HCT116 (cell line): ENCODE results near the gene OR2A25. TPM values are rescaled to one million over a fixed set of nuclear protein-coding genes. Genes with fewer than 3 reads are reported as not detected.

Source experiments
- ATAC-seq: fragments of 200-7000 bp; cut with Tn5 transposase; 2 replicates; pipeline ENCODE4 v1.9.1; 2020; ENCODE audit warnings: mild to moderate bottlenecking, moderate library complexity
- BruUV-seq: library from RNA; stranded (reverse); fragments of 400-500 nt; replicated peaks from 2 replicates; lab custom pipeline; 2021; lab: Mats Ljungman, UMichigan
- CTCF ChIA-PET: fragments of 300-600 bp; sonication (Branson Sonifier 250); formaldehyde crosslinking; loops from one replicate; lab custom pipeline; 2021; ENCODE audit warnings: antibody characterized with exemption; lab: Charles Lee
- POLR2A ChIA-PET: fragments of 300-600, 350-600 bp; sonication (Branson Sonifier 250); formaldehyde crosslinking; loops from one replicate; lab custom pipeline; 2021; ENCODE audit warnings: antibody characterized with exemption; lab: Charles Lee
- RAD21 ChIA-PET, 2 experiments: fragments of 300-600 bp; sonication (Branson Sonifier 250); formaldehyde crosslinking; loops; one replicate each; lab custom pipeline; 2023; ENCODE audit warnings: low total read pairs in 2 of 2; ENCODE audit not compliant: uncharacterized antibody in 2 of 2, unreplicated experiment in 2 of 2, low non-redundant PET in 1 of 2; lab: Charles Lee
- DNase-seq: peaks from one replicate; pipeline ENCODE4 v3.0.0-alpha.2; 2010; ENCODE audit warnings: low read depth, low spot score
- H2AFZ ChIP-seq: fragments of 200-600 bp; shearing (Covaris generic), sonication (generic); 2 replicates; pipeline ENCODE4 v1.6.1; 2017; ENCODE audit warnings: low read depth, mixed run types, mixed read lengths, antibody characterized with exemption, low read length; ENCODE audit not compliant: poor library complexity, severe bottlenecking
- H3K27ac ChIP-seq: 2 replicates; pipeline ENCODE4 v1.5.1; 2012; ENCODE audit warnings: low read depth, low read length
- H3K27me3 ChIP-seq: fragments of 200-600 bp; sonication (generic); 2 replicates; pipeline ENCODE4 v1.6.1; 2016; ENCODE audit warnings: mixed run types, low read length, mixed read lengths; ENCODE audit not compliant: insufficient read depth
- H3K36me3 ChIP-seq, 2 experiments: fragments of 200-500 bp in 1 of 2; fragments of 200-600 bp in 1 of 2; sonication (Bioruptor generic) in 1 of 2; sonication (generic) in 1 of 2; 2 replicates each; pipeline versions ENCODE4 v1.5.1 to v1.6.1; 2014 to 2016; ENCODE audit warnings: low read length in 2 of 2, inconsistent platforms in 1 of 2, mixed read lengths in 1 of 2, mixed run types in 1 of 2; ENCODE audit not compliant: insufficient read depth in 2 of 2, control insufficient read depth in 1 of 2
- H3K4me1 ChIP-seq, 2 experiments: fragments of 200-600 bp in 1 of 2; sonication (generic) in 1 of 2; 2 replicates each; pipeline versions ENCODE4 v1.5.1 to v1.6.1; 2012 to 2017; ENCODE audit warnings: low read length in 2 of 2, inconsistent platforms in 1 of 2, mild to moderate bottlenecking in 1 of 2, mixed read lengths in 1 of 2, mixed run types in 1 of 2, moderate library complexity in 1 of 2; ENCODE audit not compliant: insufficient read depth in 2 of 2, control insufficient read depth in 1 of 2
- H3K4me2 ChIP-seq: fragments of 200-600 bp; sonication (generic); 2 replicates; pipeline ENCODE4 v1.6.1; 2017; ENCODE audit warnings: mixed run types, low read length, mixed read lengths
- H3K4me3 ChIP-seq, 2 experiments: fragments of 200-600 bp in 1 of 2; sonication (generic) in 1 of 2; replicated peaks in 1 of 2; 2 replicates each; pipeline ENCODE4 v1.5.1; 2011 to 2016; ENCODE audit warnings: low read length in 2 of 2, control low read depth in 1 of 2, low read depth in 1 of 2, mild to moderate bottlenecking in 1 of 2, mixed read lengths in 1 of 2, mixed run types in 1 of 2
- H3K79me2 ChIP-seq: fragments of 200-600 bp; sonication (generic); 2 replicates; pipeline ENCODE4 v1.6.1; 2017; ENCODE audit warnings: mild to moderate bottlenecking, mixed run types, low read length, moderate library complexity, mixed read lengths; ENCODE audit not compliant: insufficient read depth
- H3K9ac ChIP-seq: fragments of 200-600 bp; sonication (generic); 2 replicates; pipeline ENCODE4 v1.6.1; 2016; ENCODE audit warnings: low read length, mixed read lengths
- H3K9me2 ChIP-seq: fragments of 200-600 bp; sonication (generic), shearing (Covaris generic); 2 replicates; pipeline ENCODE4 v1.6.1; 2017; ENCODE audit warnings: mixed run types, mild to moderate bottlenecking, moderate library complexity; ENCODE audit not compliant: insufficient read depth
- H3K9me3 ChIP-seq, 2 experiments: fragments of 200-500 bp in 1 of 2; fragments of 200-600 bp in 1 of 2; sonication (Bioruptor generic) in 1 of 2; sonication (generic) in 1 of 2; 2 replicates each; pipeline ENCODE4 v1.6.1; 2014 to 2017; ENCODE audit warnings: low read length in 2 of 2, mixed read lengths in 2 of 2, inconsistent platforms in 1 of 2, low read depth in 1 of 2, mild to moderate bottlenecking in 1 of 2, mixed run types in 1 of 2, moderate library complexity in 1 of 2; ENCODE audit not compliant: control insufficient read depth in 1 of 2, insufficient read depth in 1 of 2
- H4K20me1 ChIP-seq: fragments of 200-600 bp; sonication (generic), shearing (Covaris generic); 2 replicates; pipeline ENCODE4 v1.6.1; 2017; ENCODE audit warnings: mixed run types, mild to moderate bottlenecking, moderate library complexity; ENCODE audit not compliant: insufficient read depth
- CBX3 ChIP-seq: IDR thresholded peaks from 2 replicates; pipeline ENCODE4 v1.6.1; 2012; ENCODE audit warnings: low read depth
- CEBPB ChIP-seq: IDR thresholded peaks from 2 replicates; pipeline ENCODE4 v1.6.1; 2012; ENCODE audit warnings: low read depth
- EGR1 ChIP-seq: IDR thresholded peaks from 2 replicates; pipeline ENCODE4 v1.6.1; 2012; ENCODE audit warnings: low read depth
- EZH2 ChIP-seq: fragments of 200-600 bp; sonication (generic); IDR thresholded peaks from 2 replicates; pipeline ENCODE4 v1.6.1; 2017; ENCODE audit warnings: antibody characterized with exemption, mixed run types
- EZH2phosphoT487 ChIP-seq: fragments of 200-600 bp; IDR thresholded peaks from 2 replicates; pipeline ENCODE4 v1.6.1; 2018; ENCODE audit warnings: antibody characterized with exemption, borderline replicate concordance
- FOSL1 ChIP-seq: IDR thresholded peaks from 2 replicates; pipeline ENCODE4 v1.6.1; 2012; ENCODE audit warnings: low read depth
- JUND ChIP-seq: IDR thresholded peaks from 2 replicates; pipeline ENCODE4 v1.6.1; 2012
- POLR2A ChIP-seq: IDR thresholded peaks from 2 replicates; pipeline ENCODE4 v1.7.0; 2011; ENCODE audit warnings: borderline replicate concordance; ENCODE audit not compliant: insufficient read depth, insufficient read length; ENCODE audit errors: extremely low read depth
- RAD21 ChIP-seq: IDR thresholded peaks from 2 replicates; pipeline ENCODE4 v1.6.1; 2012; ENCODE audit warnings: low read depth, mild to moderate bottlenecking
- SIN3A ChIP-seq: IDR thresholded peaks from 2 replicates; pipeline ENCODE4 v1.6.1; 2012; ENCODE audit warnings: low read depth
- SP1 ChIP-seq: IDR thresholded peaks from 2 replicates; pipeline ENCODE4 v1.6.1; 2012; ENCODE audit warnings: low read depth
- SRF ChIP-seq: IDR thresholded peaks from 2 replicates; pipeline ENCODE4 v1.6.1; 2012; ENCODE audit warnings: low read depth
- YY1 ChIP-seq: IDR thresholded peaks from 2 replicates; pipeline ENCODE4 v1.6.1; 2011; ENCODE audit warnings: low read length, low read depth, moderate library complexity, mild to moderate bottlenecking; ENCODE audit not compliant: insufficient replicate concordance; ENCODE audit errors: extremely low read depth
- ZFX ChIP-seq: fragments of 450-650 bp; IDR thresholded peaks from 2 replicates; pipeline ENCODE4 v1.6.1; 2017
- ZNF274 ChIP-seq: fragments of 200-500 bp; sonication (Bioruptor generic); IDR thresholded peaks from 2 replicates; pipeline ENCODE4 v1.6.1; 2014; ENCODE audit warnings: mild to moderate bottlenecking, low read depth, low read length, inconsistent platforms
- intact Hi-C: fragments of 100-400 bp; cut with micrococcal nuclease; formaldehyde crosslinking; loops from 2 replicates; pipeline ENCODE4 v1.10.0; 2022
- total RNA-seq: library from RNA; stranded (reverse); gene quantifications from one replicate; pipeline ENCODE4 v1.2.1, GENCODE V29; 2021; ENCODE audit not compliant: unreplicated experiment
- TF ChIP-seq, protein P1 (sequence below): IDR thresholded peaks from 2 replicates; pipeline ENCODE4 v1.6.1; 2012; ENCODE audit warnings: low read depth
- TF ChIP-seq, protein P2 (sequence below): IDR thresholded peaks from 2 replicates; pipeline ENCODE4 v1.6.1; 2012
- TF ChIP-seq, protein P3 (sequence below): IDR thresholded peaks from 2 replicates; pipeline ENCODE4 v1.6.1; 2011; ENCODE audit warnings: mild to moderate bottlenecking, low read length, moderate library complexity; ENCODE audit not compliant: insufficient replicate concordance; ENCODE audit errors: extremely low read depth

OR2A25 gene
- total RNA-seq, 1 experiment from 2014 or later, result not detected

DNA sequence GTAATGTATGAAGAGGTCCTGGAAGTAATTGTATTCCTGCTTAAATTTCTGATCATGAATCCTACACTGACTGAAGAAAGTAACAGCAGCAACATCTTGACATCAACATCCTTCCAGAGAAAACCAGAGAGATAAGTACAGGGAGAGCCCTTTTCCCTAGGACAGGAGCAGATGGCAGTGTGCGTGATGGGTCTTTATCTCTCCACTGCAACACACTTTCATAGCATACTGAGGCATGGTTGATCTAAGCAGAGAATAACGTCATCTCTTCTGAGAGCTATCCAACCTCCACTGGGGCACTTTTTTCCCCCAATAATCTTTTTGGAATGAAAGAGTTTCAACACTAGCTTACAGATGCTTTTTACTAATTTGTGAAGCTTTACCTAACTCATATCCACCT, 342 bp downstream of the OR2A25 start:
- intact Hi-C loops, result no loop called here
- no peaks in the 10 kb centered on the region for H3K4me1 ChIP-seq
- H2AFZ ChIP-seq, result no peak overlapping the region
- H3K9ac ChIP-seq, result no peak overlapping the region
- no peaks in the 10 kb centered on the region for H3K9me2 ChIP-seq
- no peaks in the 10 kb centered on the region for H4K20me1 ChIP-seq
- CTCF ChIA-PET, result no interaction called here
- no peaks in the 10 kb centered on the region for H3K79me2 ChIP-seq
- DNase-seq (no peak), ATAC-seq (no peak)
- no peaks in the 10 kb centered on the region for H3K9me3 ChIP-seq
- no TSS peak for BruUV-seq
- no peak overlapping the region for H3K4me2 ChIP-seq
- no peaks in the 10 kb centered on the region for H3K27me3 ChIP-seq
- H3K4me3 ChIP-seq, result no peak overlapping the region
- POLR2A ChIA-PET, result no interaction called here
- RAD21 ChIA-PET, result no interaction called here
- H3K36me3 ChIP-seq, result no peaks in the 10 kb centered on the region
- H3K27ac ChIP-seq, result no peak overlapping the region
- TF ChIP-seq YY1 (no peak), POLR2A (no peak), SRF (no peak), SP1 (no peak), ZNF274 (no peak), JUND (no peak), EZH2 (no peak), RAD21 (no peak), EZH2phosphoT487 (no peak), FOSL1 (no peak), CBX3 (no peak), EGR1 (no peak), CEBPB (no peak), SIN3A (no peak), ZFX (no peak)
- TF ChIP-seq, protein P1, sequence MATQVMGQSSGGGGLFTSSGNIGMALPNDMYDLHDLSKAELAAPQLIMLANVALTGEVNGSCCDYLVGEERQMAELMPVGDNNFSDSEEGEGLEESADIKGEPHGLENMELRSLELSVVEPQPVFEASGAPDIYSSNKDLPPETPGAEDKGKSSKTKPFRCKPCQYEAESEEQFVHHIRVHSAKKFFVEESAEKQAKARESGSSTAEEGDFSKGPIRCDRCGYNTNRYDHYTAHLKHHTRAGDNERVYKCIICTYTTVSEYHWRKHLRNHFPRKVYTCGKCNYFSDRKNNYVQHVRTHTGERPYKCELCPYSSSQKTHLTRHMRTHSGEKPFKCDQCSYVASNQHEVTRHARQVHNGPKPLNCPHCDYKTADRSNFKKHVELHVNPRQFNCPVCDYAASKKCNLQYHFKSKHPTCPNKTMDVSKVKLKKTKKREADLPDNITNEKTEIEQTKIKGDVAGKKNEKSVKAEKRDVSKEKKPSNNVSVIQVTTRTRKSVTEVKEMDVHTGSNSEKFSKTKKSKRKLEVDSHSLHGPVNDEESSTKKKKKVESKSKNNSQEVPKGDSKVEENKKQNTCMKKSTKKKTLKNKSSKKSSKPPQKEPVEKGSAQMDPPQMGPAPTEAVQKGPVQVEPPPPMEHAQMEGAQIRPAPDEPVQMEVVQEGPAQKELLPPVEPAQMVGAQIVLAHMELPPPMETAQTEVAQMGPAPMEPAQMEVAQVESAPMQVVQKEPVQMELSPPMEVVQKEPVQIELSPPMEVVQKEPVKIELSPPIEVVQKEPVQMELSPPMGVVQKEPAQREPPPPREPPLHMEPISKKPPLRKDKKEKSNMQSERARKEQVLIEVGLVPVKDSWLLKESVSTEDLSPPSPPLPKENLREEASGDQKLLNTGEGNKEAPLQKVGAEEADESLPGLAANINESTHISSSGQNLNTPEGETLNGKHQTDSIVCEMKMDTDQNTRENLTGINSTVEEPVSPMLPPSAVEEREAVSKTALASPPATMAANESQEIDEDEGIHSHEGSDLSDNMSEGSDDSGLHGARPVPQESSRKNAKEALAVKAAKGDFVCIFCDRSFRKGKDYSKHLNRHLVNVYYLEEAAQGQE, result no peak
- TF ChIP-seq, protein P2, sequence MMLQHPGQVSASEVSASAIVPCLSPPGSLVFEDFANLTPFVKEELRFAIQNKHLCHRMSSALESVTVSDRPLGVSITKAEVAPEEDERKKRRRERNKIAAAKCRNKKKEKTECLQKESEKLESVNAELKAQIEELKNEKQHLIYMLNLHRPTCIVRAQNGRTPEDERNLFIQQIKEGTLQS, result no peak
- TF ChIP-seq, protein P3, sequence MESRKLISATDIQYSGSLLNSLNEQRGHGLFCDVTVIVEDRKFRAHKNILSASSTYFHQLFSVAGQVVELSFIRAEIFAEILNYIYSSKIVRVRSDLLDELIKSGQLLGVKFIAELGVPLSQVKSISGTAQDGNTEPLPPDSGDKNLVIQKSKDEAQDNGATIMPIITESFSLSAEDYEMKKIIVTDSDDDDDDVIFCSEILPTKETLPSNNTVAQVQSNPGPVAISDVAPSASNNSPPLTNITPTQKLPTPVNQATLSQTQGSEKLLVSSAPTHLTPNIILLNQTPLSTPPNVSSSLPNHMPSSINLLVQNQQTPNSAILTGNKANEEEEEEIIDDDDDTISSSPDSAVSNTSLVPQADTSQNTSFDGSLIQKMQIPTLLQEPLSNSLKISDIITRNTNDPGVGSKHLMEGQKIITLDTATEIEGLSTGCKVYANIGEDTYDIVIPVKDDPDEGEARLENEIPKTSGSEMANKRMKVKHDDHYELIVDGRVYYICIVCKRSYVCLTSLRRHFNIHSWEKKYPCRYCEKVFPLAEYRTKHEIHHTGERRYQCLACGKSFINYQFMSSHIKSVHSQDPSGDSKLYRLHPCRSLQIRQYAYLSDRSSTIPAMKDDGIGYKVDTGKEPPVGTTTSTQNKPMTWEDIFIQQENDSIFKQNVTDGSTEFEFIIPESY, result no peak
